Renal cortex interstitium (tissue), 11 donors: Measurements from ENCODE around the gene UFD1. TPM values are rescaled to one million over a fixed set of nuclear protein-coding genes. Genes with fewer than 3 reads are reported as not detected.

Source experiments
- DNase-seq, 11 donors: peaks; one replicate each; pipeline ENCODE4 v3.0.0-alpha.2; 2013; ENCODE audit warnings: low read depth in 9 of 11, low spot score in 4 of 11; ENCODE audit errors: extremely low read depth in 1 of 11
- polyA plus RNA-seq, 3 donors: library from polyadenylated mRNA; unstranded; fragments of 120-200 nt; gene quantifications; one replicate each; pipeline ENCODE4 v1.2.1, GENCODE V29; 2013; ENCODE audit not compliant: insufficient read length in 3 of 3

The UFD1 gene
- polyA plus RNA-seq, 3 donors = 62.1 to 65.5 (median 62.9) TPM

GRCh38 chr22:19503367-19503766 lies 24.4 kb upstream of the UFD1 start:
- no peak for DNase-seq

GRCh38 chr22:19501897-19502447 lies 23.0 kb upstream of the UFD1 start:
- DNase-seq = no peak

GRCh38 chr22:19499880-19500242 lies 20.9 kb upstream of the UFD1 start:
- no peak for DNase-seq

GRCh38 chr22:19499236-19499879 lies 20.4 kb upstream of the UFD1 start:
- no peak for DNase-seq

- DNase-seq = no peak
Observed at GRCh38 chr22:19498866-19499190, 19.8 kb upstream of the UFD1 start.

GRCh38 chr22:19498154-19498865 lies 19.3 kb upstream of the UFD1 start:
- no peak for DNase-seq

- peak in 2 of 11 donors; percentile 53 to 57 for DNase-seq
Observed at GRCh38 chr22:19497245-19497644, 18.3 kb upstream of the UFD1 start.

GRCh38 chr22:19496324-19496630 lies 17.3 kb upstream of the UFD1 start:
- DNase-seq = no peak

- no peak for DNase-seq
Observed at GRCh38 chr22:19495562-19496323, 16.8 kb upstream of the UFD1 start.

GRCh38 chr22:19494676-19495173 lies 15.7 kb upstream of the UFD1 start:
- no peak for DNase-seq

GRCh38 chr22:19494001-19494560 lies 15.1 kb upstream of the UFD1 start:
- DNase-seq = no peak

- DNase-seq = no peak
Observed at GRCh38 chr22:19492504-19493174, 13.6 kb upstream of the UFD1 start.

GRCh38 chr22:19490628-19491230 lies 11.7 kb upstream of the UFD1 start:
- no peak for DNase-seq

GRCh38 chr22:19488884-19489843 lies 10.2 kb upstream of the UFD1 start:
- no peak for DNase-seq

- DNase-seq = no peak
Observed at GRCh38 chr22:19488285-19488684, 9.3 kb upstream of the UFD1 start.

- no peak for DNase-seq
Observed at GRCh38 chr22:19483481-19484244, 4.7 kb upstream of the UFD1 start.

- no peak for DNase-seq
Observed at GRCh38 chr22:19482297-19482696, 3.3 kb upstream of the UFD1 start.
